Natural killer cell treated with Interleukin-12 subunit alpha and Interleukin-12 subunit beta and Interleukin-15 and Interleukin-18, amount 100 ng/mL, for 72 hours (primary cell): ENCODE results near the gene NOS3. TPM values are rescaled to one million over a fixed set of nuclear protein-coding genes. Genes with fewer than 3 reads are reported as not detected.

Experiments used
- ATAC-seq, 2 donors: fragments of 150-1000 bp; cut with Tn5 transposase in 1 of 2; sonication (Bioruptor Pico), chemical (Tn5 transposase) in 1 of 2; 2 replicates each; pipeline ENCODE4 v1.10.0; 2021
- DNase-seq: peaks from one replicate; pipeline ENCODE4 v3.0.0; 2022; ENCODE audit warnings: low spot score
- H3K27ac Mint-ChIP-seq, 2 donors: 1 replicate in 1 of 2; 2 replicates in 1 of 2; pipeline ENCODE4 v1.8.0; 2022; ENCODE audit warnings: mixed read lengths in 2 of 2, mild to moderate bottlenecking in 1 of 2, moderate library complexity in 1 of 2
- H3K27me3 Mint-ChIP-seq, 2 donors: 1 replicate in 1 of 2; 2 replicates in 1 of 2; pipeline ENCODE4 v1.8.0; 2022; ENCODE audit warnings: mixed read lengths in 2 of 2
- H3K36me3 Mint-ChIP-seq: one replicate; pipeline ENCODE4 v1.8.0; 2022; ENCODE audit warnings: mixed read lengths
- H3K4me1 Mint-ChIP-seq, 2 donors: 1 replicate in 1 of 2; 2 replicates in 1 of 2; pipeline ENCODE4 v1.8.0; 2022; ENCODE audit warnings: low read depth in 2 of 2, mixed read lengths in 2 of 2, mild to moderate bottlenecking in 1 of 2
- H3K4me3 Mint-ChIP-seq: one replicate; pipeline ENCODE4 v1.8.0; 2022; ENCODE audit warnings: mixed read lengths
- H3K9me3 Mint-ChIP-seq: 2 replicates; pipeline ENCODE4 v1.8.0; 2022; ENCODE audit warnings: mixed read lengths
- total RNA-seq, 2 donors: library from RNA; stranded (reverse); gene quantifications; one replicate each; pipeline ENCODE4 v1.2.3, GENCODE V29; 2022

Gene NOS3
- total RNA-seq, 2 donors from 2014 or later, result 1.2 to 8.0 TPM

DNA sequence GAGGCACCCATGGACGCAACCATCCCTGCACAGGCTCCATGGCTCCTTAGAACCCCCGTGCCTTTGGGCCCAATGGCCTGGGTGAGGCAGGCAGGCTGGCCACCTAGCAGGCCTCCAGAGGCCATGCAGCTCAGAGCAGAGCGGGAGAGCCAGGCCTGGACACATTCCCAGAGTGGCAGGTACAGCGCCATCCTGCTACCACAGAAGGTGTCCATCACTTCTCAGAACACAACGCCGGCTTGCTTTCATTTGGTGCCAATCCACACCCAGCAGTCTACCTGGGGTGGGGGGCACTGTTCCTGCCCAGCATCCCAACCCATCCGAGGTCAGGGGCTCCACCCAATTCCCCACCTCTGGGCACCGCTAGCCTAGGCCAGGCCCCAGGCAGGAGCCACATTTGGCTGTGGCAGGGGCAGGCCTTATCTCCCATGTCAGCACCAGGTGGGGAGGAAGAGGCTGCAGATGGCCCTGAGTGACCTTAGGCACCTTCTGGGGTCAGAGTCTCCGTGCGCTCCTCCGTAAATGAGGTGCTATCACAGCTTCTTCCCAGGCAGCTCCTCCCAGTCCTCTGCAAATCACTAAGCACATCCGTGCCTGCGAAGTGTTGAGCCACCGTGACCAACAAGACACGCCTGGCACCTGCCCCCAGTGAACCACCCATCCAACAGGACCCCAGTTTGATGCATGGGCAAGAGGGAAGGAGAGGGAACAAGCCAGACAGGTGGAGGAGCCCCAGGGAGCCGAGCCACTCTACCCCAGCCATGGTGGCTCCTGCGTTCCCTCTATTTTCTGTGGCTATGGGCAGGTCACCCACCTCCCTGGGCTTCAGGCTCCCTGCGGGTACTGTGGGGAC, 26.9 kb upstream of the NOS3 start:
- no peak overlapping the region for H3K4me3 Mint-ChIP-seq
- no peak for ATAC-seq
- H3K4me1 Mint-ChIP-seq, result peaks cover 0 to 10% of the 10 kb centered on the region in 2 donors
- H3K27ac Mint-ChIP-seq, result no peak overlapping the region
- H3K36me3 Mint-ChIP-seq, result no peaks in the 10 kb centered on the region
- DNase-seq, result no peak
- H3K9me3 Mint-ChIP-seq, result no peaks in the 10 kb centered on the region
- peaks cover 37 to 53% of the 10 kb centered on the region in 2 donors for H3K27me3 Mint-ChIP-seq

DNA sequence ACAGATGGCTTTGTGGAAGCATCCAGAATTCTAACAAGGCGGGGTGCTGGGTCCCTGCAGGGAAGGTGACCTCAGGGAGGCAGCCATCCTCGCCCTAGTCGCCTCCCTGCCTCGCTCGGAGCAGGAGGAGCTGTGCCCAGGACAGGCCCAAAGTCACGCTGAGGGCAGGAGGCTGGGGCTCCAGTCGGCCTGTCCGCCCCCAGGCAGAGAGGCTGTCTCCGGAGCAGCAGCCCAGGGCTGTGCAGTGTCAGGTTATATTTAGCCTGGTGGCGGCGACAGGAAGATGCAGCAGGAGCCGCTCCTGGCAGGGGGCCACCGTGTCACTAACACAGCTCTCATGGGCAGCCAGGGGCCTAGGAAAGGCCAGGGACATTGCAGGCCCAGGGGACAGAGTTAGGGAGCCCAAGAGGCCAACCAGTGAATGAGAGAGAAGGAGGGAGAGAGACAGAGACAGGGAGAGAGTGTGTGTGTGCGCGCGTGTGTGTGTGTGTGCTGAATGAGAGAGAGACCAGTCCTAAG, 26.2 kb upstream of the NOS3 start:
- H3K27me3 Mint-ChIP-seq, result peaks cover 33 to 46% of the 10 kb centered on the region in 2 donors
- no peak overlapping the region for H3K27ac Mint-ChIP-seq
- H3K9me3 Mint-ChIP-seq, result no peaks in the 10 kb centered on the region
- ATAC-seq (no peak), DNase-seq (no peak)
- H3K36me3 Mint-ChIP-seq, result no peaks in the 10 kb centered on the region
- H3K4me1 Mint-ChIP-seq, result peaks cover 0 to 10% of the 10 kb centered on the region in 2 donors
- H3K4me3 Mint-ChIP-seq, result no peak overlapping the region

DNA sequence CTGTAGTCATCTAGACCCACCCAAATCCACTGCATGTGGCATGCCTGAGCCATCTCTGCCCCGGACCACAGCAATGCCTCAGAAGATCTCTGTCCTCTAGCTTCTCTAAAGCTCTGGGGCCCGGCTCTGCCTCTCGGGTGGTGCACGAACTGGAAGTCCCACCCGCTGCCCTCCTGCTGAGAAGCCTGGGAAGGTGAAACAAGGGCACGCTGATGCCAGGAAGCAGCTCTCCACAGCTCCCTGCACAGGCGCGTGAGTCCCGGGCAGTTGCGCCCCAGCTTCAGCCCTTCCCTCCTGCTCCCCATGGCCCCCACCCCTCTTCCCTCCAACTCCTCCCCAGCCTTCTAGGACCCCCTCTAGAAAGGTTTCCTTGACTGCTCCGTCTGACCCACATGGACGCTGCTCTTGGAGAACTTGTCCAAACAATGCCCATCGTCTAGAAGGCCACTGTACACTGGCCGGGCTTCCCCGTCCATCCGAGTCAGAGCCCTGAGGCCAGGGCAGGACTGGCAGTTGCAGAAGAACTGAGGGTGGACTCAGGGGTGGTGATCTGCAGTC, 25.5 kb upstream of the NOS3 start:
- no peak overlapping the region for H3K4me3 Mint-ChIP-seq
- no peak overlapping the region for H3K27ac Mint-ChIP-seq
- ATAC-seq (no peak), DNase-seq (no peak)
- H3K4me1 Mint-ChIP-seq, result peaks cover 0 to 7% of the 10 kb centered on the region in 2 donors
- H3K9me3 Mint-ChIP-seq, result no peaks in the 10 kb centered on the region
- H3K27me3 Mint-ChIP-seq, result peaks cover 28 to 39% of the 10 kb centered on the region in 2 donors
- no peaks in the 10 kb centered on the region for H3K36me3 Mint-ChIP-seq

DNA sequence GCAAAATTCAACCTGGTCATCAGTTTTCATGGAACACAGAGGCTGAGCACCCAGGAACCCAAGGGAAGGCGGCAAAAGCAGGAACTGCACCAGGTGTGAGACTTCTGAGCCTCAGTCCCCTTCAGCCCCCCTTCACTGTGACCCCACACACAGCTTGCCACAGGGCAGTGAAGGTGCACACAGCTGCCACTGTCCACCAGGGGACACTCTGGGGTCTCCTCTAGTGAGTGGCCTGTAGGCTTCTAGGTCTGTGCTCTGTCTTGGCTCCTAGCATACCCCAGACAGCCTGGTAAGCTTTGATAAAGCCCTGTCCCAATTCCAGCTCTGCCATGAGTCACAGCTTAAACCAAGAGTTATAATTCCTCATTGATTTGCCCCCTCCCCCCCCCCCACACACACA, 24.8 kb upstream of the NOS3 start:
- Mint-ChIP-seq H3K9me3 (no peaks in the 10 kb centered on the region), H3K27ac (no peak overlapping the region), H3K27me3 (peaks cover 28 to 33% of the 10 kb centered on the region in 2 donors), H3K4me1 (peaks cover 0 to 7% of the 10 kb centered on the region in 2 donors), H3K36me3 (no peaks in the 10 kb centered on the region), H3K4me3 (no peak overlapping the region)
- DNase-seq, result no peak
- ATAC-seq, result no peak

DNA sequence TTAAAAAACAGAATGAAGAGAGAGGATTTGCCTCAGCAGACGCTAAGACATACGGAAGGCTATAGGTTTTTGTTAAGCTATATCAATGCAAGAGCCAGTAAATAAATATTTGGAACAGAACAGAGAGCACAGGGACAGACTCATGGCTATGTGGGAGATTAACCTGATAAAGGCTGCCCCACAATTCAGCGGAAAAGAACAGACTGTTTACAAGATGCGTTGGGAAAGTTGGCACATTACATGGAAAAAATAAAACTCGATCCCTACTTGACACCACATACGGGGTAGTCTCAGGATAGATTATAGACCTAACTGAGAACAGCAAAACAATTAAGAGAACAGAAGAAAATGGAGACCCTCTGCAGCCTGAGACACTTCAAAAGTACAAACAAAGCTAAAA, 23.5 kb upstream of the NOS3 start:
- DNase-seq (no peak), ATAC-seq (no peak)
- Mint-ChIP-seq H3K36me3 (no peaks in the 10 kb centered on the region), H3K4me1 (peaks cover 0 to 6% of the 10 kb centered on the region in 2 donors), H3K27ac (no peak overlapping the region), H3K4me3 (no peak overlapping the region), H3K27me3 (peaks cover 27 to 29% of the 10 kb centered on the region in 2 donors), H3K9me3 (no peaks in the 10 kb centered on the region)

DNA sequence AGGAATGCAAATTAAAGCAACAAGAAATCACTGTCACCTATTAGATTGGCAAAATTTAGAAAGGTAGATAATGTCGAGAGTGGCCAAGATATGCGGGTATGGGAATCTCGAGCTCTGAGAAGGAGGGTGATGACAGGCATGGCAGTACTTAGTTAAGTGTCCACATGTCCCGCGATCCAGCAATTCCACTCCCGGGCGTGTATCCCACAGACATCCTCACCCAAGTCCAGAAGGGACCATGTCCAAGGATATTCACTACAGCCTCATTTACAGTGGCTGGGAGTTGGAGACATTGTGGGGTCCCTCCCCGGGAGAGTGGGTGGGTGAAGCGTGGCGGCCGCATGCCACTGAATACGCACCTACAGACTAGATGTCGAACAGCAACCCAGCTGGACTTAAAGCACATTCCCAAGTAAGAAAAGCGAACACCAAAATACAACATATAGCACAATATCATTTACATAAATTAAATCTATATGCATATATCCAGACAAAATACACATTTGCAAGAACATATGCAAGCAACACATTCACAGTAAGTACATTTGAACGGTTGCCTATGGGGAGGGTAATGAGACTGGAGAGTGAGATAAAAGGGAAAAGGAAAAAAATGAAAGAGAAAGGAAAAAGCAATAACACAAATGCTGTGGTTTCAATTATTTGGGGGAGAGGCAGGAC, 22.6 kb upstream of the NOS3 start:
- H3K9me3 Mint-ChIP-seq, result no peaks in the 10 kb centered on the region
- no peak overlapping the region for H3K27ac Mint-ChIP-seq
- peaks cover 0 to under 1% of the 10 kb centered on the region in 2 donors for H3K4me1 Mint-ChIP-seq

DNA sequence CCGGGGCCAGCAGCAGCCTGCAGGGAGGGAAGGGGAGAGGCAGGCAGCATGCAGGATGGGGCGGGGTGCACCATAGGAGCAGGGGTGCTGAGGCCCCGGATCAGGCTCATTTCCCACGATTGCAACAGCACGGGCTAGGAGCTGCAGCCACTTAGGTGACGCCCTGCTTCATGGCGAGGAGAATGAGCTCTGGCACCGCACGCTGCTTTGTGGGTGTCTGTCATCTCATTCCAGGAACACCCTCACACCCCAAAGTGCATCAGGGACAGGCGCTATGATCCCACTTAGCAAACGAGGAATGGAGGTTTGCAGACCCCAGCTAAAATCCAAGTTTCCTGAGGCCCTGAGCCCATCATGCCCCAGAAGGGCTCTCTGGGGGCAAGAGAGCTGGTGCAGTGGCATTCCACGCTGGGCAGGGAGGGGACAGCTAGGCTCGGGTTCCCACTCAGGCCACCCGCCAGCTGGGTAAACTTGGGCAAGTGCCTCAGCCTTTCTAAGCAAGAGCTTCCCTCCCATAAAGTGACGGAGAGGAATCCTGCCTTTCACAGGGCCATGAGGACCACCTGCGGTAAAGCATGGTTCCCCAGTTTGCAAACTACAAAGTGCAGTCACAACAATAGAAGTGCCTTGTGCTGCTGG, 22.0 kb upstream of the NOS3 start:
- H3K4me3 Mint-ChIP-seq, result no peak overlapping the region
- no peaks in the 10 kb centered on the region for H3K9me3 Mint-ChIP-seq
- ATAC-seq, result no peak
- H3K36me3 Mint-ChIP-seq, result no peaks in the 10 kb centered on the region
- no peak overlapping the region for H3K27ac Mint-ChIP-seq
- H3K4me1 Mint-ChIP-seq, result no peaks in the 10 kb centered on the region
- DNase-seq, result no peak
- H3K27me3 Mint-ChIP-seq, result peaks cover 20 to 26% of the 10 kb centered on the region in 2 donors

More for the DNA sequence above, 22.6 kb upstream of the NOS3 start:
- no peaks in the 10 kb centered on the region for H3K36me3 Mint-ChIP-seq
- peaks cover 21 to 26% of the 10 kb centered on the region in 2 donors for H3K27me3 Mint-ChIP-seq
- DNase-seq, result no peak
- H3K4me3 Mint-ChIP-seq, result no peak overlapping the region
- ATAC-seq, result no peak

DNA sequence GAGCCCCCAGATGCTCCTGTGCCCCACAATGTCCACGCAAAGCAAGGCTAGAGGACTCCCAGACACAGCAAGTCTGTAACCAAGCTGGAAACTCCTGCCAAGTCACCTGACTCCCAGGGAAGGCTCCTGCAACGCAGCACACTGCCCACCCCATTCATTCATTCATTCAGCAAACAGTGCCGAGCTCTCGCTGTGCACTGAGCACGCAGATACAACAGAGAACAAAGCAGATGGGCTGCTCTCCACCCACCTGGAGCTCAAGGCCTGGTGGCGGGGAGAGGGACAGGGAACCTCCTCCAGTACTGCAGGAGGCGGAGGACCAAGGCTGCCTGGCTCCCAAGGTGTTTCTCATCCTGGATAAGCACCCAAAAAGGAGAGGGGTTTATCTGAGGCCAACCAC, 21.3 kb upstream of the NOS3 start:
- no peak for ATAC-seq
- Mint-ChIP-seq H3K27me3 (peaks cover 20 to 26% of the 10 kb centered on the region in 2 donors), H3K36me3 (no peaks in the 10 kb centered on the region), H3K4me1 (no peaks in the 10 kb centered on the region), H3K27ac (no peak overlapping the region), H3K9me3 (no peaks in the 10 kb centered on the region), H3K4me3 (no peak overlapping the region)
- no peak for DNase-seq

DNA sequence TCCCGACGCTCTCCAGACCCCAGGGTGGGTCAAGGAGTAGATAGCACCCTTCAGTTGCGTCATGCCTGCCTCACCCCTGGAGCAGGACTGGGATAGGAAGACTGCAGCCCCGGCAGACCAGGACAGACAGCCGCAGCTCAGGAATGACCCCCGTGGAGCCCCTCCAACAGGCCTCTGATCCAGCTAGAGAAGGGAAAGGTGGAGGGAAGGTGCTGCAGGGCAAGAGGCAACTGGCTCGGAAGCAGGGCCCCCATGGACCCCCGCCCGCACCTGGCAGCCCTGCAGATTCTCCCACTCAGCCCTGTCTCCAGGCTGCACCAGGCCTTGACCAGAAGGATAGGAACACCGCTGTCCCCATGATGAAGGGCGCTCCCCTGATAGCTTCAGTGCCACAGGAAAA, 20.4 kb upstream of the NOS3 start:
- Mint-ChIP-seq H3K4me1 (peaks cover 3% of the 10 kb centered on the region in 2 donors), H3K9me3 (no peaks in the 10 kb centered on the region), H3K27me3 (peaks cover 19 to 26% of the 10 kb centered on the region in 2 donors), H3K36me3 (no peaks in the 10 kb centered on the region), H3K27ac (no peak overlapping the region), H3K4me3 (no peak overlapping the region)
- DNase-seq (no peak), ATAC-seq (no peak)

DNA sequence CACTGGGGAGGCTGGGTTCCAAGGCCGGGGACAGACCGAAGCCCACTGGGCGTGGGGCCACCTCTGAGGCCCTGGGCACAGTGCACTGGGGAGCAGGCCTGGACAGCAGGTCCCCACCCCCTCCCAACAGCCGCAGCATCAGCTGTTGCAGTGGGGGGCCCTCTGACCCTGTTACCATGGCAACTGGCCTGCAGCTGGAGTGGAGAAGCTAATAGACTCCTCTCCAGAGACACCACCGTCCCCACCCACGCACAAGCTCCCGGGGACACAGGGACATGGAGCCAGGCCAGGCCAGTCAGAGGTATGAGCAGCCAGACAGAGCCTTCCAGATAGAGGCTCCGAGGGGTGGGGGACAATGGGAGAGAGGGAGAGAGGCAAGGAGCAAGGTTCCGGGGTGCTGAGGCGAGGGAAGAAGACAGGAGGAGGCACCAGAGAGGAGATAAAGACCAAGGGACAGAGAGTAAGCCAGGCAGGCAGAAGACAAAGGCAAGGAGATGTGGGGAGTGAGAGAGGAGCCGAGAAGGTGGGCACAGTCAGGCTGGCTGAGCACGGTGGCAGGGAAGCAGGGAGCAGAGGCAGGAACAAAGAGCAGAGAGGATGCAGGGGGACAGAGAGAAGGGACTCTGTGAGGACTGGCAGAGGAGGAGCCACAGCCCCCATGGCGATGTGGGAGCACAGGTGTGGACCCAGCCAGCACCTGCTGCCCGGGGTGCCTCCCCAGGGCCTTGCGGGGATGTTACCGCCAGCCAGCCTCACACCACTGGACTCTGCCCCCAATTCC, 19.4 kb upstream of the NOS3 start:
- no peak overlapping the region for H3K4me3 Mint-ChIP-seq
- peaks cover 5% of the 10 kb centered on the region in 2 donors for H3K4me1 Mint-ChIP-seq
- DNase-seq, result no peak
- ATAC-seq, result no peak
- H3K27me3 Mint-ChIP-seq, result peaks cover 18 to 25% of the 10 kb centered on the region in 2 donors
- no peaks in the 10 kb centered on the region for H3K9me3 Mint-ChIP-seq
- no peaks in the 10 kb centered on the region for H3K36me3 Mint-ChIP-seq
- no peak overlapping the region for H3K27ac Mint-ChIP-seq

DNA sequence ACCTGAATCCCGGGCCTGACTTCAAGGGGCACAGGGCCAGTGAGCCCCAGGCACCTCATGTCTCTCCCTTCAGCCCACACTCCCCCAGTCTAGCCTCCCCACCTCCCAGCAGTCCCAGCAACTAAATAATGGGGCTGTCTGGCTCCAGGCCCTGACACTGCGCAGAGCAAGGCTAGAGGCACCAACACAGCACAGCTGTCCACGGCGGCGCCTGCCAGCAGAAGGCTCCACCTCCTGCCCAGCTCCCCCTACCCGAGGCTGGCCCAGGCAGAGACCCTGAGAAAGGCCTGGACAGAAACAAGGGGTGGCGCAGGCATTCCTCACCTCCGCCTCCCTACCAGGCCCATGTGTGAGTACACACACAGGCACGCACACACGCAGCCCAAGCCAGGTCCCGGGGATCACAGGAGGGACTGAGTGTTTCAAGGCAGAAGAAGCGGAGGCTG, 18.8 kb upstream of the NOS3 start:
- no peak for DNase-seq
- ATAC-seq, result no peak
- peaks cover 22 to 25% of the 10 kb centered on the region in 2 donors for H3K27me3 Mint-ChIP-seq
- no peaks in the 10 kb centered on the region for H3K9me3 Mint-ChIP-seq
- H3K36me3 Mint-ChIP-seq, result no peaks in the 10 kb centered on the region
- H3K4me3 Mint-ChIP-seq, result no peak overlapping the region
- peaks cover 5 to 9% of the 10 kb centered on the region in 2 donors for H3K4me1 Mint-ChIP-seq
- no peak overlapping the region for H3K27ac Mint-ChIP-seq

DNA sequence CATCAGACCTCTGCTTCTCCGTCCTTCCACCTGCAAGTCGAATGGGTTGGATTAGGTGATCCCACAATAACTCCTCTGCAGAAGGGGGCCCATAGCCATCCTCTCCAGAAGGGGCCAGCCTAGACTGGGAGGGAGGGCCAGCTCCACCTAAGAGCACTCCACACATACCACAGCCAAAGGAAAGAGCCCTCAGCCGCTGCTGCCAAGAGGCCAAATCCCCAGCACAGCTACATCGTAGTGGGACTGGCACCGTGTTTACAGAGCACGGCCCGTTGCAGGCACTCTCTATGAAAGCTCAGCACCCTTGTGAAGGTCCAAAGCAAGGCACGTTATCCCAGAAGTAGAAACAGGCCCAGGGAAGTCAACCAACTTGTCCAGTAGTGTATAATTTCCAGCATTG, 18.1 kb upstream of the NOS3 start:
- ATAC-seq, result no peak

More for the DNA sequence above, 18.1 kb upstream of the NOS3 start:
- H3K27ac Mint-ChIP-seq, result no peak overlapping the region
- H3K4me1 Mint-ChIP-seq, result peaks cover 10 to 13% of the 10 kb centered on the region in 2 donors
- H3K9me3 Mint-ChIP-seq, result no peaks in the 10 kb centered on the region
- H3K36me3 Mint-ChIP-seq, result no peaks in the 10 kb centered on the region
- no peak for DNase-seq
- no peak overlapping the region for H3K4me3 Mint-ChIP-seq
- H3K27me3 Mint-ChIP-seq, result peaks cover 19 to 23% of the 10 kb centered on the region in 2 donors
